SJSA1 (cell line): ENCODE results near the gene MB. TPM values are rescaled to one million over a fixed set of nuclear protein-coding genes. Genes with fewer than 3 reads are reported as not detected.

Experiments used
- DNase-seq, 2 experiments: peaks; one replicate each; pipeline ENCODE4 v3.0.0-alpha.2; 2015 to 2020; ENCODE audit warnings: low spot score in 2 of 2, low read depth in 1 of 2
- H3K27ac ChIP-seq: fragments of 250-450 bp; sonication (Bioruptor Pico); 2 replicates; pipeline ENCODE4 v1.5.1; 2020; ENCODE audit warnings: mild to moderate bottlenecking, moderate library complexity
- H3K27me3 ChIP-seq: fragments of 250-450 bp; sonication (Bioruptor Pico); replicated peaks from 2 replicates; pipeline ENCODE4 v1.5.1; 2020; ENCODE audit warnings: mild to moderate bottlenecking, moderate library complexity
- H3K36me3 ChIP-seq: fragments of 250-450 bp; sonication (Bioruptor Pico); 2 replicates; pipeline ENCODE4 v1.5.1; 2020; ENCODE audit warnings: mild to moderate bottlenecking
- H3K4me1 ChIP-seq: fragments of 250-450 bp; sonication (Bioruptor Pico); replicated peaks from 2 replicates; pipeline ENCODE4 v1.6.1; 2021; ENCODE audit warnings: mild to moderate bottlenecking
- H3K4me3 ChIP-seq: fragments of 250-450 bp; sonication (Bioruptor Pico); 2 replicates; pipeline ENCODE4 v1.5.1; 2020; ENCODE audit warnings: mild to moderate bottlenecking
- H3K9me3 ChIP-seq: fragments of 250-450 bp; sonication (Bioruptor Pico); replicated peaks from 2 replicates; pipeline ENCODE4 v1.5.1; 2020; ENCODE audit warnings: mild to moderate bottlenecking
- total RNA-seq: library from RNA; depleted of rRNA; stranded (reverse); fragments of >200 nt; shearing (Covaris generic); gene quantifications from 2 replicates; pipeline ENCODE4 v1.2.3, GENCODE V29; 2014

MB gene
- total RNA-seq, 1 experiment from 2014 or later = not detected

- H3K4me3 ChIP-seq = no peak overlapping the region
- DNase-seq = no peak
- no peaks in the 10 kb centered on the region for H3K4me1 ChIP-seq
- H3K27ac ChIP-seq = no peak overlapping the region
- no peaks in the 10 kb centered on the region for H3K36me3 ChIP-seq
- H3K9me3 ChIP-seq = no peaks in the 10 kb centered on the region
- no peaks in the 10 kb centered on the region for H3K27me3 ChIP-seq
These were observed 40.5 kb downstream of the MB start for GRCh38 chr22:35576671-35577070.

GRCh38 chr22:35575116-35575748, 41.9 kb downstream of the MB start:
- Histone ChIP-seq H3K27ac (no peak overlapping the region), H3K9me3 (no peaks in the 10 kb centered on the region), H3K4me1 (no peaks in the 10 kb centered on the region), H3K4me3 (no peak overlapping the region), H3K36me3 (no peaks in the 10 kb centered on the region), H3K27me3 (no peaks in the 10 kb centered on the region)
- DNase-seq = no peak

- Histone ChIP-seq H3K9me3 (no peaks in the 10 kb centered on the region), H3K4me1 (no peaks in the 10 kb centered on the region), H3K4me3 (no peak overlapping the region), H3K36me3 (no peaks in the 10 kb centered on the region), H3K27ac (no peak overlapping the region), H3K27me3 (no peaks in the 10 kb centered on the region)
- no peak for DNase-seq
These were observed 44.6 kb downstream of the MB start for GRCh38 chr22:35572556-35572955.

- Histone ChIP-seq H3K27me3 (no peaks in the 10 kb centered on the region), H3K36me3 (no peaks in the 10 kb centered on the region), H3K4me3 (no peak overlapping the region), H3K4me1 (no peaks in the 10 kb centered on the region), H3K9me3 (no peaks in the 10 kb centered on the region), H3K27ac (no peak overlapping the region)
- no peak for DNase-seq
These were observed 46.4 kb downstream of the MB start for GRCh38 chr22:35570686-35571194.

GRCh38 chr22:35569916-35570315, 47.2 kb downstream of the MB start:
- H3K4me3 ChIP-seq = no peak overlapping the region
- H3K27me3 ChIP-seq = no peaks in the 10 kb centered on the region
- no peaks in the 10 kb centered on the region for H3K4me1 ChIP-seq
- H3K27ac ChIP-seq = no peak overlapping the region
- no peak for DNase-seq
- no peaks in the 10 kb centered on the region for H3K9me3 ChIP-seq
- no peaks in the 10 kb centered on the region for H3K36me3 ChIP-seq

GRCh38 chr22:35568751-35569739, 48.1 kb downstream of the MB start:
- H3K9me3 ChIP-seq = no peaks in the 10 kb centered on the region
- no peaks in the 10 kb centered on the region for H3K27me3 ChIP-seq
- H3K27ac ChIP-seq = no peak overlapping the region
- no peaks in the 10 kb centered on the region for H3K36me3 ChIP-seq
- no peaks in the 10 kb centered on the region for H3K4me1 ChIP-seq
- no peak overlapping the region for H3K4me3 ChIP-seq
- DNase-seq = no peak

GRCh38 chr22:35567351-35568141, 49.6 kb downstream of the MB start:
- Histone ChIP-seq H3K27ac (no peak overlapping the region), H3K4me3 (no peak overlapping the region), H3K27me3 (no peaks in the 10 kb centered on the region), H3K9me3 (no peaks in the 10 kb centered on the region), H3K4me1 (peaks cover 8% of the 10 kb centered on the region), H3K36me3 (no peaks in the 10 kb centered on the region)
- no peak for DNase-seq

GRCh38 chr22:35564975-35565867, 51.9 kb downstream of the MB start:
- no peak for DNase-seq
- Histone ChIP-seq H3K27ac (no peak overlapping the region), H3K9me3 (no peaks in the 10 kb centered on the region), H3K4me1 (peaks cover 21% of the 10 kb centered on the region), H3K36me3 (no peaks in the 10 kb centered on the region), H3K27me3 (no peaks in the 10 kb centered on the region), H3K4me3 (no peak overlapping the region)

- H3K4me3 ChIP-seq = no peak overlapping the region
- H3K4me1 ChIP-seq = peaks cover 21% of the 10 kb centered on the region
- no peak for DNase-seq
- H3K36me3 ChIP-seq = no peaks in the 10 kb centered on the region
- H3K27me3 ChIP-seq = no peaks in the 10 kb centered on the region
- H3K27ac ChIP-seq = no peak overlapping the region
- no peaks in the 10 kb centered on the region for H3K9me3 ChIP-seq
These were observed 53.9 kb downstream of the MB start for GRCh38 chr22:35563211-35563610.

- Histone ChIP-seq H3K36me3 (no peaks in the 10 kb centered on the region), H3K27ac (no peak overlapping the region), H3K4me1 (peaks cover 21% of the 10 kb centered on the region), H3K27me3 (no peaks in the 10 kb centered on the region), H3K9me3 (no peaks in the 10 kb centered on the region), H3K4me3 (no peak overlapping the region)
- peak; percentile 69 to 85 for DNase-seq
These were observed 55.2 kb downstream of the MB start for GRCh38 chr22:35561796-35562526.

GRCh38 chr22:35560824-35561223, 56.3 kb downstream of the MB start:
- Histone ChIP-seq H3K4me1 (peaks cover 21% of the 10 kb centered on the region), H3K4me3 (no peak overlapping the region), H3K36me3 (no peaks in the 10 kb centered on the region), H3K27ac (no peak overlapping the region), H3K27me3 (no peaks in the 10 kb centered on the region), H3K9me3 (no peaks in the 10 kb centered on the region)
- DNase-seq = no peak

GRCh38 chr22:35560366-35560765, 56.8 kb downstream of the MB start:
- Histone ChIP-seq H3K4me1 (peaks cover 21% of the 10 kb centered on the region), H3K27me3 (no peaks in the 10 kb centered on the region), H3K9me3 (no peaks in the 10 kb centered on the region), H3K4me3 (no peak overlapping the region), H3K36me3 (no peaks in the 10 kb centered on the region), H3K27ac (no peak overlapping the region)
- DNase-seq = no peak
